Cardiac fibroblast (primary cell): ENCODE measurements around the gene SLC16A12.

Experiments used
- DNase-seq, 2 donors: peaks; one replicate each; pipeline versions ENCODE4 v3.0.0 to v3.0.0-alpha.2; 2010; ENCODE audit warnings: low read depth in 2 of 2
- H3K4me3 ChIP-seq, 2 donors: replicated peaks in 1 of 2; 1 replicate in 1 of 2; 2 replicates in 1 of 2; pipeline ENCODE4 v1.5.1; 2011; ENCODE audit warnings: low read depth in 2 of 2, low read length in 2 of 2, mild to moderate bottlenecking in 2 of 2, moderate library complexity in 1 of 2
- CTCF ChIP-seq: IDR thresholded peaks from one replicate; pipeline ENCODE4 v1.5.1; 2011; ENCODE audit warnings: low read depth, mild to moderate bottlenecking, low read length, inconsistent platforms

Gene SLC16A12

DNA sequence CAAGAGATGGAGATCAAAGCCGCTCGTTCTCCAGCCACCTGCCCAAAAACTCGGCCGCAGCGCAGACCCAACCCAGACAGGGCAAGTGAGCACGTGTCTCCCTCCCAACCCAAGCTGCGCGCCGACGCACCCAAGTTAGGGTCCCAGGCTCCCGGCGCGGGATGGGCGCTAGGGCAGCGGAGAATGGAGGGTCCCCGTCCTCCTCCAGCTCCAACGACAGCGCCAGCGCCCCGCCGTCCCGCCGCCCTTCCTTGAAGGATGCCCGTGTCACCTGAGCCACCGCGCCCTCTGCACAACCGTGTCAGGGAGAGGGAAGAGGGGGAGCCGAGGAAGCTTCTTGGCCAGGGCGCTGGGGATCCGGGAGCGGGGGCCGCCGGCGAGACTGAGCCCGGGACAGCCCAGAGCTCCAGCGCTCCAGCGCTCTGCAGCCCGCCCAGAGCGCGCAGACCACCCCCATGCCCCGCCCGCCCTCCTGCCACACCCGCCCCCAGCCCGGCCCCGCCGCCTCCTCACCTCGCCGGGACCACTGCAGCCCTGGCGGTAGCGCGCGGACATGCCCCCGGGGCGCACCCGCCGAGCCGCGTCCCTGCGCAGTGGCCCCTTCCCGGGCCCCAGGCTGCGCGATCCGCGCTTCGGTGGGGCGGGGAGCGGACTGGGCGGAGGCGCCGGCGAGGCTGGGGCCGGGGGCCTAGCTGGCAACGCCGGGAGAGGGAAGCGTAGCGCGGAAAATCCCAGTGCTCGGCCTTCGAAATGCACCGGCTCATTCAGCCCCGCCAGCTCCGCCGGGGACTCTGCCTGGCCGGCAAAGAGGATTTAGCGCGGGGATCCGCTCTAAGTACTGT, at the start of gene SLC16A12:
TSS of gene SLC16A12 (minus strand) at position 424 of the 842 bp plus-strand sequence. CDS start 73,016 bp downstream, outside the sequence.
- DNase-seq, result peak in 1 of 2 donors; percentile 22
- peak within 1 kb of the TSS; percentile 52 to 56 for H3K4me3 ChIP-seq
- TF ChIP-seq CTCF, result no peak

GRCh38 chr10:89582022-89582421, 46.6 kb upstream of the SLC16A12 start:
- DNase-seq, result peak in 1 of 2 donors; percentile 16
- no peak overlapping the region for H3K4me3 ChIP-seq
- no peak for TF ChIP-seq CTCF

DNA sequence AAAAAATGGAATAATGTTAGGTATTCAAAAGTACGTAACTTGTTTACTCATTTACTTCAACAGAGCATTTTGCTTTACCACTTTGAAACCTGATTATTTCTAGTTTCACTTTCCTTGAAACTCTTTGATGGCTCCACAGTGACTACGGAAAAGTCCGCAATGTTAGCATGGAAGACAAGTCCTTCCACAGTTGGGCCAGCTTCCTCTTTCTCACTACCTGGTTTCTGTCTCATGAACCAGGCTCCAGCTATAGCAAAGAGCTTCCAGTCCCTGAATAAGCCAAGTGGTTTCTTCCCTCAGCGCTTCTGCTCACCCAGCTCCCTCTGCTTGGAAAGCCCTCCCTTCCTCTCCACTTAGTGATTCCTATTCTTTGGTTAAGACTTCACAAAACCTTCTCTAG, 44.8 kb upstream of the SLC16A12 start:
- no peak for TF ChIP-seq CTCF
- H3K4me3 ChIP-seq, result no peak overlapping the region
- DNase-seq, result no peak

DNA sequence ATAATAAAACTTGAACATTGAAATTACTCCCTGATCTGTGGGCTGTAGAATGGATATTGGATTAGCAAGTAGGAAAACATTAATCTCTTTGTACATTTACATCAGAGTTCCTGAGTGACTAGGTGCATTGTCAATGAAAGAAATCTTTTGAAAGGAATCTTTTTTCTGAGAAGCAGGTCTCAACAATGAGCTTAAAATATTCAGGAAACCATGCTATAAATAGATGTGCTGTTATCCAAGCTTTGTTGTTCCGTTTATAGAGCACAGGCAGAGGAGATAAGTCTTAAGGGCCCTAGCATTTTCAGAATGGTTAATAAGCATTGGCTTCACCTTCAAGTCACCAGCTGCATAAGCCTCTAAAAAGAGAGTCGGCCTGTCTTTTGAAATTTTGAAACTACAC, 41.3 kb upstream of the SLC16A12 start:
- H3K4me3 ChIP-seq, result no peak overlapping the region
- no peak for TF ChIP-seq CTCF
- DNase-seq, result no peak

GRCh38 chr10:89576022-89576421, 40.6 kb upstream of the SLC16A12 start:
- H3K4me3 ChIP-seq, result no peak overlapping the region
- no peak for DNase-seq
- no peak for TF ChIP-seq CTCF

DNA sequence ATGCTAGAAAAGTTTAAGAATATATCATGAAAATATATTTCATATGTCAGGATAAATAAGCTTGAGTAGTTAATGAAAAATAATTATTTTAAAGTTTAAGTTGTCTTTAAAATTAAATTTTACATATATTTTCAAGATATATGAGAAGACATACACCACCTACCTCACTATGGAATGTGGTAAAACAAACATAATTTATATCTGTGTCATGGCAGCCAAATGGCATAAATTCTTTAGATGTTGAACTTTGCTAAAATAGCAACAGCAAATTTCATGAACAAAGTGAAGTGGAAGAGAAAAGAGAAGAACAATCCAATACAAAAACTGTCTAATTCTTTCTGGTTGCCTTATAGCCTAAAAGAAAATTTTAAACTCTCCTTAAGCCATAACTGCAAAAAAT, 39.6 kb upstream of the SLC16A12 start:
- H3K4me3 ChIP-seq, result no peak overlapping the region
- DNase-seq, result peak in 1 of 2 donors; percentile 37
- no peak for TF ChIP-seq CTCF

- no peak overlapping the region for H3K4me3 ChIP-seq
- no peak for TF ChIP-seq CTCF
- peak; percentile 54 to 75 for DNase-seq
Measured at GRCh38 chr10:89574368-89574767, 39.0 kb upstream of the SLC16A12 start.
